ENCODE results near the gene RSL1D1.

RSL1D1 gene

DNA sequence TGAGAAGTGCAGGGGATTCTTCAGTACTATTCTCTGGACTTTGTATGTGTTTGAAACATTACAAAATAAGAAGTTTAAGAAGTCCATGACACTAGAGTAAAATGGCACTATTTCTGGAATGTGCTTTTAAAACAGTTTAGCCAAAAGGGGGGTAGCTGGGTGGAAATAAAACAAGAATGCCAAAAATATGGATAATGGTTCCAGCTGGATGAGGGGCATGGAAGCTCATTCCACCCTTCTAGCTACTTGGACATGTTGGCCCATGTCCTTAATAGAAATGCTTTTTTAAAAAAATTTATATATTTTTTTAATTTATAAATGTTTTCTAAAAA lies 67.3 kb downstream of the RSL1D1 start:
- TF ChIP-seq CTCF (IDR thresholded peaks at IDR 0.05; ENCODE audit: low read depth, low read length, missing control alignments): no peak
- DNase-seq (ENCODE audit: low read depth): no peak
- in situ Hi-C loops (cut with HindIII; ENCODE audit: low sequenced_read_pairs): no loop called here
- no peak overlapping the region for H3K4me3 ChIP-seq (ENCODE audit: low read depth, low read length)

Data from astrocyte of the cerebellum (primary cell).